H1 (cell line): ENCODE data around the gene BECN2.

ENCODE experiments used
- CEBPB ChIP-seq: IDR thresholded peaks from 2 replicates; pipeline ENCODE4 v1.6.1; 2012; ENCODE audit warnings: low read depth, low read length
- EP300 ChIP-seq, 2 experiments: IDR thresholded peaks; 1 replicate in 1 of 2; 2 replicates in 1 of 2; pipeline ENCODE4 v1.6.1; 2011 to 2012; ENCODE audit warnings: low read depth in 2 of 2, low read length in 2 of 2, mild to moderate bottlenecking in 2 of 2, borderline replicate concordance in 1 of 2, inconsistent platforms in 1 of 2, moderate library complexity in 1 of 2
- MAX ChIP-seq: IDR thresholded peaks from 2 replicates; pipeline ENCODE4 v1.6.1; 2012; ENCODE audit warnings: inconsistent platforms
- YY1 ChIP-seq: IDR thresholded peaks from 2 replicates; pipeline ENCODE4 v1.6.1; 2011; ENCODE audit warnings: low read depth, mild to moderate bottlenecking, low read length

- TF ChIP-seq MAX (no peak), EP300 (IDR thresholded peaks at IDR 0.05; ENCODE audit: borderline replicate concordance in 1 of 2, low read depth in 2 of 2, low read length in 2 of 2) (no peak), CEBPB (no peak), YY1 (no peak)
Observed at GRCh38 chr1:241979926-241980325, 22.4 kb downstream of the BECN2 start.
